Bladder microvascular endothelial cell (primary cell): ENCODE measurements around the gene OR10J4. TPM values are rescaled to one million over a fixed set of nuclear protein-coding genes. Genes with fewer than 3 reads are reported as not detected.

Experiments used
- total RNA-seq: library from RNA; depleted of rRNA; stranded (reverse); fragments of >200 nt; gene quantifications from 2 replicates; pipeline ENCODE4 v1.2.3, GENCODE V29; 2014

Gene OR10J4
- not detected in 2 replicates for total RNA-seq

DNA sequence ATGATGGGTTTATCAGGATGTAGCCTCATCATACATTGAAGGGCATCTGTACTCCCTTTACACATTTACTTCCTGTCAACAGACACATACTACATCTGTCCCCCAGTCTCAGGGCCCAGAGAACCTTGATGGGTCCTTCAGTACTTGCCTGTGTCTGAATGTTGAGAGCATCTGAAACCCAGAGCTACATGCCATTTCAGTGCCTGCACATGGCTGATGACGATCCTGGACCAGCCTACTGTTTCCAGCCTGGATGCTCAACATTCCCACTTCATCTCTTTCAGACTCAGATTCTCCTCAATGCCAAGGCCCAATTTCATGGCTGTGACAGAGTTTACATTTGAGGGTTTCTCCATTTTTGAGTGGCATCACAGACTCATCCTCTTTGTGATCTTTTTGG is at the start of gene OR10J4:
OR10J4 (plus strand) TSS at position 301 of the 400 bp plus-strand sequence.

DNA sequence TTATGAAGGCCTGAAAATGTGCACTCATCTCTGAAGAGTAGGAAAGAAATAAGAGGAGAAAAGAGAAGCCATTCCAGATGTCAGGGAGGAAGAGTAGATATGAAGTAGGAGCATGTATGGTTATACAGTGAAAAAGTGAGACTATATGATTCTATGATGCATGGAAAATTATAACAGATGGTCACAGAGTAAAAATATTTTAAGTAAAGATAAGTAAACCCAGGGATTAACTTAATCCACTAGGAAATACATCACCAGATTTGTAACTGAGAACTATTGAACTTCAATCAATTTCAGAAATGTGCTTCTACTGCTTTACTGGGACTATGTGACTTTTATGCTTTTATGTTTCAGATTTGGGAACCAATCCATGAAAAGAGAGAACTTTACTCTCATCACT is 7.4 kb downstream of the OR10J4 start, which contains the start of gene OR10J1:
OR10J1 (plus strand) TSS at position 301 of the 400 bp plus-strand sequence; CDS start at position 371, 70 bp downstream.

Other genes with a start within 250 kb of the OR10J4 start
- gene ACKR1, start 227.3 kb upstream of the OR10J4 start, total RNA-seq = not detected in 2 replicates
- gene FCER1A, start 129.9 kb upstream of the OR10J4 start, total RNA-seq = not detected in 2 replicates
- not detected in 2 replicates for gene OR10J1, start 7.5 kb downstream of the OR10J4 start, total RNA-seq
- not detected in 2 replicates for gene OR10J5, start 103.8 kb downstream of the OR10J4 start, total RNA-seq
- not detected in 2 replicates for gene APCS, start 155.6 kb downstream of the OR10J4 start, total RNA-seq